Endothelial cell of umbilical vein (primary cell): Measurements from ENCODE around the gene LRRC8E.

Experiments
- CTCF ChIP-seq, 2 donors: IDR thresholded peaks; 1 replicate in 1 of 2; 2 replicates in 1 of 2; pipeline ENCODE4 v1.5.1; 2011; ENCODE audit warnings: low read length in 2 of 2, mild to moderate bottlenecking in 2 of 2, moderate library complexity in 2 of 2, control low read depth in 1 of 2, inconsistent platforms in 1 of 2, low read depth in 1 of 2; ENCODE audit not compliant: insufficient read depth in 1 of 2; ENCODE audit errors: extremely low read depth in 1 of 2
- EZH2 ChIP-seq: IDR thresholded peaks from 2 replicates; pipeline ENCODE4 v1.6.1; 2012; ENCODE audit warnings: borderline replicate concordance, low read depth, mild to moderate bottlenecking, moderate library complexity, low read length, inconsistent platforms; ENCODE audit not compliant: severe bottlenecking
- MAX ChIP-seq: IDR thresholded peaks from 2 replicates; pipeline ENCODE4 v1.6.1; 2011; ENCODE audit not compliant: insufficient read depth, insufficient read length
- MYC ChIP-seq: IDR thresholded peaks from one replicate; pipeline ENCODE4 v1.6.1; 2011; ENCODE audit warnings: mild to moderate bottlenecking, low read depth, low read length
- POLR2A ChIP-seq: IDR thresholded peaks from 2 replicates; pipeline ENCODE4 v1.6.1; 2012; ENCODE audit warnings: low read depth, mild to moderate bottlenecking, control low read depth, low read length

DNA sequence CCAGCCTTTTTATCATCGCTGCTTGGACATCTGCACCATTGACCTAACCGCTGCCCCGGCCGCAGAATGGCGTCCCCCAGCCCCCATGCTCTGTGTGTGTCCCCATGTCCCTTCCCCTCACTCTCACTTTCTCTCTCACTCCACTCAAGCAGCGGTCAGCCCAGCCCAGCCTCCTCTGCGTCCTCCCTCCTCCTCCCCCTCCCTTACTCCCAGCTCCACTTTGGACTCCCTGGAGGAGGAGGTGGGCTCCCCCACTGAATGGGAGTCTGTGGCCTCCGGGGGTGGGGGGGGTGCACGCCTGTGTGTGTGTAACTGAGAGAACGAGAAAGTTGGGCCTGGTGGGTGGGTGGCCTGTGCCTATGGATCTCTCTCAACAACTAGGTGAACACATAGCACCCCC is 17.5 kb downstream of the LRRC8E start:
- no peak for TF ChIP-seq POLR2A
- TF ChIP-seq MAX = no peak
- TF ChIP-seq MYC = no peak
- TF ChIP-seq CTCF (IDR thresholded peaks at IDR 0.05; ENCODE audit: extremely low read depth in 1 of 2, insufficient read depth in 1 of 2, low read depth in 1 of 2, low read length in 2 of 2) = no peak
- no peak for TF ChIP-seq EZH2
